ENCODE results near the gene PAX2.
"Not testable (repeated sequence)": the region's sequence is repeated elsewhere in the genome, so short reads cannot be mapped to it uniquely, and the experiment has no call there.

Gene PAX2
- total RNA-seq = 0 to 0.19 (median 0) reads per million in 3 experiments

DNA sequence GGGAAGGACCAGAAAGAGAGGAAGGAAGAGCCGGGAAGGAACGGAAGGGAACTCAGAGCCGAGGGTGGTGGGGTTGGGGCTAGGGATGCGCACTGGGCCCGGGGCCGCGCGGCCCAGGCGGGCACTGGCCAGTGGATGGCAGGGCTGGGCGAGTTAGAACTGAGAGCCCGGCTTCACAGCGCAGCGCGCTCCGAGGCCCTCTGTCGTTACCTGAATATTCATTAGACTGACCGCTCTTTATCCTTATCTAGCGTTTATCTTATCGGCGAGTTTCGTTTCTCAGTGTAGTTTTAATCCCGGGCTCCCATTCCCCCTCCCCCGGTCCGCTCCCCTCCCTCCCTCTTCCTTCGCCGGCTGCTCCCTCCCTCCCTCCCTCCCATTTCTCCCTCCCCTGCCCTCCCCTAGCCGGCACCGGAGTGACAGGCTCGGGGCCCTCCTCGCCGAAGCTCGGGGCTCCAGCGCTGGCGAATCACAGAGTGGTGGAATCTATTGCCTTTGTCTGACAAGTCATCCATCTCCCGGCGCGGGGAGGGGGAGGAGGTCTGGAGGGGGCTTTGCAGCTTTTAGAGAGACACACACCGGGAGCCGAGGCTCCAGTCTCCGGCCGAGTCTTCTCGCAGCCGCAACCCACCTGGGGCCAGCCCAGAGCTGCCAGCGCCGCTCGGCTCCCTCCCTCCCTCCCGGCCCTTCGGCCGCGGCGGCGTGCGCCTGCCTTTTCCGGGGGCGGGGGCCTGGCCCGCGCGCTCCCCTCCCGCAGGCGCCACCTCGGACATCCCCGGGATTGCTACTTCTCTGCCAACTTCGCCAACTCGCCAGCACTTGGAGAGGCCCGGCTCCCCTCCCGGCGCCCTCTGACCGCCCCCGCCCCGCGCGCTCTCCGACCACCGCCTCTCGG is at the start of gene PAX2:
Gene PAX2 (plus strand): TSS at position 596 of the 895 bp plus-strand sequence. CDS start 679 bp downstream, outside the sequence.
- DNase-seq = no peak

DNA sequence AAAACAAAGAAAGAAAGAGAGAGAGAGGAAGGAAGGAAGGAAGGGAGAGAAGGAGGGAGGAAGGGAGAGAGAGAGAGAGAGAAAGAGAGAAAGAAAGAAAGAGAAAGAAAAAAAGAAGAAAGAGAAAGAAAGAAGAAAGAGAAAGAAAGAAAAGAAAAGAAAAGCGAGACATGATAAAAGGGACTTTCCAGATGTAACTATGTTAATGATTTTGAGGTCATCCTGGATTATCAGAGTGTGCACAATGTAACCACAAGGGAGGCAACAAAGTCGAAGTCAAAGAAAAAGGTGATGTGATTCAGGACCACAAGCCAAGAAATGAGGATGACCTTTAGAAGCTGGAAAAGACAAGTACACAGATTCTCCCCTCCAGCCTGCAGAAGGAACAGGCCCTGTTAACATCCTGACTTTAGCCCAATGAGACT is 48.9 kb upstream of the PAX2 start:
- DNase-seq = no peak

DNA sequence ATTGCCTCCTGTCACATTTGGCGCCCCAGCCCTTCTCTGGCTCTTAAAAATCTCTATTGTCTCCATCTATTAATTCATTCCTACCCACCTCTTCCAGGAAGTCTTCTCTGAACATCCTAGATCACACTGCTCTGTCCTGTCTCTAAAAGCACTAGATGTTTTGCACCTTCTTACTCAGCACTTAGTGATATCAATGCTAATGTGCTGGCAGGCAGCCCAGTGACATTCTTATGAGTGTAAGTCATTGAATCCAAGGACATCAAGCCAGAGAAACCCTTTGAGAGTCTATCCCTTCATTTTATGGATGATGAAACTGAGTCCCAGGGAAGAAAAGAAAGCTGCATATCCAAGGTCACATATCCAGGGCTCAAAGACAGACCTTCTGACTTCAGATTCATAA is 48.3 kb upstream of the PAX2 start:
- no peak for DNase-seq

DNA sequence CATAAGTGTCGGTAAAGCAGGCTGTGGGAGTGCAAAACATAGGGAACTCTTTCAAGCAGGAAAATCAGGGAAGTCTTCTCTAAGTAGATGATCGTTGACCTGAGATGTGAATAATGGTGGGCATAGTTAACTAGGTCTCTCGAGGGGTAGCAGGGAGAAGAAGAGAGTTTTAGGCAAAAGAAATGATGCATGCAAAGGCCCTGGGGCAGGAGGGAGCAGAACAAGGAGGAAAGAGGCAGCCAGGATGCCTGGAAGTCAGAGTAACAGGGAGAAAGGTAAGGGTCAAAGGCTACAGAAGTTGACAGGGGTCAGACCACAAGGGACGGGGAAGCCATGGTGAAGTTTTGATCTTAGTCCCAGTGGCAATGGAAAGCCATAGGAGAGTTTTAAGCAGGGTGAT is 47.8 kb upstream of the PAX2 start:
- no peak for DNase-seq

DNA sequence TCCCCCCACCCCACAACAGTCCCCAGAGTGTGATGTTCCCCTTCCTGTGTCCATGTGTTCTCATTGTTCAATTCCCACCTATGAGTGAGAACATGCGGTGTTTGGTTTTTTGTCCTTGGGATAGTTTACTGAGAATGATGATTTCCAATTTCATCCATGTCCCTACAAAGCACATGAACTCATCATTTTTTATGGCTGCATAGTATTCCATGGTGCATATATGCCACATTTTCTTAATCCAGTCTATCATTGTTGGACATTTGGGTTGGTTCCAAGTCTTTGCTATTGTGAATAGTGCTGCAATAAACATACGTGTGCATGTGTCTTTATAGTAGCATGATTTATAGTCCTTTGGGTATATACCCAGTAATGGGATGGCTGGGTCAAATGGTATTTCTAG is 43.7 kb upstream of the PAX2 start:
- DNase-seq = not testable (repeated sequence)

DNA sequence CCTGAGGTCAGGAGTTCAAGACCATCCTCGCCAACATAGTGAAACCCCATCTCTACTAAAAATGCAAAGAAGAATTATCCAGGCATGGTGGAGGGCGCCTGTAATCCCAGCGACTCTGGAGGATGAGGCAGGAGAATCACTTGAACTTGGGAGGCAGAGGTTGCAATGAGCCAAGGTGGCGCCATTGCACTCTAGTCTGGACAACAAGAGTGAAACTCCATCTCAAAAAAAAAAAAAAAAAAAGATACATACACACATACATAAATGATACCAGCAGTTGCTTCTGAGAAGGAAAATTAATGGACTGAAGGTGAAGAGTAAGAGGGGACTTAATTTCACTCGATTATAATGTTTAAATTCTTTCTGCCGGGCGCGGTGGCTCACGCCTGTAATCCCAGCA is 40.2 kb upstream of the PAX2 start:
- DNase-seq = no peak

DNA sequence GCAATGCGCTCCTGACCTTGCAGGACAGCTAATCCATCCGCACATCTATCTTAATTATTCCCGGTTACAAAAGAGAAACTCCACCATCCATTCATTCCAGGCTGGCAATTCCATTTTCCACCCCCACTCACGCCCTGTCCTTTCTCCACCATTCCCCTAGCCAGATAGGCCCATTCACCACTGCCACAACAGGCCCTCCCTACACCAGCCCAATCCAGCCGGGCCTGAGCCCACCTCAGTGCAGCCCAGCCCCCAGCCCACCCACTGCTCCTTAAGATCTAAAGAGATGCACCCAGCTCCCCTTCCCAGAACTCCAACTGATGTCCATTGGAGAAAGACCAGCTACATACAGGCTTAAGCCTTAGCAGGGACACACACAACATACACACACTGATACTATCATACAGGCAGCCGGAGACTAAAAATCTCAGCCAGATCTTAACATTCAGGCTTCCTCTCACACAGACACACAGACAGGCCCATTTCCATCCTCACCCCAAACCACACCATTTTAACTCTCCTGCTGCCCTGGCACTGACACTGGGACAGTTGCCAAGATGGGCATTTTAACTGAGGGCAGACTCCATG is 38.0 kb upstream of the PAX2 start:
- DNase-seq = no peak

DNA sequence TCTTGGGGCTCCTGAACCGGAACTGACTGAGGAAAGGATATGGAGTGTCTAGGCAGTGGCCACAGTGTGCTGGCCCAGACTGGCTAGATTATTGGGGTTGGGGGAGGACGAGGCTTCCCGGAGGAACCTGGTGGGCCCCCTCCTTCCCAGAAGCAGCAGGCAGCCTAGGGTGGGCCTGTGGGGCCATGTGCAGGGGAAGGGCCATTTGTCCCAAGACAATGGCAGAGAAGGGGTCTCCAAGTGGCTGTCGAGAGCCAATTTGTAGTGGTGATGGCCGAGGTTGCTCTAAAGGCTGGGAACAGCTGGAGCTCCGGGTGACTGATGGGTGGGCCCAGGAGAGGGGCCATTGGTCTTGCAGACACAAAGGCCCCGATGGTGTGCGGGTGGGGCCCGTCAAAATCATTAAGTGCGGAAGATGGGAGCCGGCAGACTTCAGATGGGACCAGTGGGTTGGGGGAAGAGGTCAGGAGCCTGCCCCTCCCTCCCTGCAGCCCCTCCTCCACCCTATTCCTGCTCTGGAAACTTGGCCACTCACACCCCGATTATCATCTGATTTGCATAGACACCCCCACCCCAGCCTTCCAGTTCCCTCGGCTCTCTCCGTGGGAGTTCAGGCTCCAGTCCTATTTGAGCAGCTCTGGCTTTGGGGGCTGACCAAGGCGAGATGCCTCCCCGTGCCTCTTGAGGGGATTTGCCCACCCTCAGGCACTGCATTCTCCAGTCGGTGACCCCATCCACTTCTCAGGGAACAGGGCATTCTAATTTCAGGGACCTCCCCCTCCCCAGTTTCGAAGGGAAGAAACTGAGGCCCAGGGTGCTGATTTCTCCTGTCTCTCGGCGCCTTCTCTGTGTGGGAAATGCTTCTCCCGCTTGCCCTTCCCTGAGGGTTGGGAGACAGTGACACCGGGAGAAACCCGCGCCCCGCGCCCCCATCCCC is 36.0 kb upstream of the PAX2 start:
- DNase-seq = no peak

DNA sequence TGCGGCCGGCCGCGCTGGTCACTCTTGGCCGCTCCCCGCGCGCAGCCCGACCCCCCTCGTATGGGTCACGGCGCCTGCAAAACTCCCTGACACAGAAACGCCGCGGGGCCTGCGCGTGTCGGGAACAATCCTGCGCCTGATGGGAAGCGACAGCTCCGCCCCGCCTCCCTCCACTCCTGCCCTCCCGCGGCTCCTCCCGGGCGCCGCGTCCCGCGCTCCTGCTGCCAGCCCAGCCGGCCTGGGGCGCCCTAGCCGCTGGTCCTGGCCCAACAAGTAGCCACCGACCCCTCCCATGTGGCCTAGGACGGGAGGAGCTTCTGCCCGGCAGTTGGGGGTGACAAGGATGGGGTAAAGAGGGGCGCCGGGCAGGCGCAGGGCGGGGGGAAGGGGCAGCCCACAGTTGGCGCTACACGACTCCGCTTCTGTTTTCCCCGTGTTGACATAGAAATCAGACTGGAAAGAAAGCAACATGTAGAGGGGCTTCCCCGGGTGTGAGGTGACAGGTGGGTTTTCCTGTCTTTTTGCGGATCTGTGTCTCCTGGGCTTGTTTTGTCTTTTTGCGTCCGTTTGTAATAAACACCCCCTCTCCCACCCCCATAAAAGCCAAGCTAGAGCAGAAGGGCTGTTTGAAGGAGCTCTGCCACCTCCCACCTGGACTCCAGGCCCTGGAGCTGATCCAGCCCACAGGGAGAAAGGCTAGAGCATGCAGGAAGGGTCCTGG is 35.1 kb upstream of the PAX2 start:
- no peak for DNase-seq

DNA sequence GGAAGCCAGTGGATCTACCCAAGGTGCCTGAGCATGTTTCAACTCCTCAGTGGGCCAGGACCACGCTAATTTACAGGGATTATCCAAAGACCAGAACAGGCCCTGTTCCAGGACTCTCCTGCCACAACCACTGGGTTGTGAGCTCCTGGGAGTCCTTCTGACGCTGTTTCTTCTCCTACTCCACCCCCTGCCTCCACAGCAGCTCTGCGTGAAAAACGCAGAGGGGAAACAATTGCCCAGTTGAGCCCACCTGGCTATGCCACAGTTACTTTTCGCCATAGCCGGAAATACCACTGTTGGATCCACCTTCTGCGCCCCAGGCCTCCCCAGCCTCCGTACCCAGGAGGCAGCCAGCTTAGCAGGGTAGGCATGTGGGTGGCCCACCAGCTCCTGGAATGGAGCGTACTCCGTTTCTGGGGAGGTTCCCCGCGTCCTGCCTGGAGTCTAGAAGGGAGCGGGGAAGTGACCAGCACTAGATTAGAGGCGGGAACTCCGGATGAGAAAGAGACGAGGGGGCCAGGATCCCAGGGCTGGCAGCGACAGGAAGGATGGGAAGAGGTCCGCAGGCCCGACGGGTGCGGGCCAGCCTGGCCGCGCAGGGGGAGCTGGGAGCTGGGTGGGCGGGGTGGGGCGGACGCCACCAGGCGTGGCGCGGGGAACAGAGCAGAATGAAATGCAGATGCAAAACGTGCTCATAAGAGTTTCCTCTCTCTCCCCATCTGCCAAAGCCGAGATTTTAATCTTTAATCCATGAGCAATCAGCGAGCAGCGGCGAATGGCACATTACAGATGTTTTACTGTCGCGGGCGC is 32.1 kb upstream of the PAX2 start:
- DNase-seq = no peak

DNA sequence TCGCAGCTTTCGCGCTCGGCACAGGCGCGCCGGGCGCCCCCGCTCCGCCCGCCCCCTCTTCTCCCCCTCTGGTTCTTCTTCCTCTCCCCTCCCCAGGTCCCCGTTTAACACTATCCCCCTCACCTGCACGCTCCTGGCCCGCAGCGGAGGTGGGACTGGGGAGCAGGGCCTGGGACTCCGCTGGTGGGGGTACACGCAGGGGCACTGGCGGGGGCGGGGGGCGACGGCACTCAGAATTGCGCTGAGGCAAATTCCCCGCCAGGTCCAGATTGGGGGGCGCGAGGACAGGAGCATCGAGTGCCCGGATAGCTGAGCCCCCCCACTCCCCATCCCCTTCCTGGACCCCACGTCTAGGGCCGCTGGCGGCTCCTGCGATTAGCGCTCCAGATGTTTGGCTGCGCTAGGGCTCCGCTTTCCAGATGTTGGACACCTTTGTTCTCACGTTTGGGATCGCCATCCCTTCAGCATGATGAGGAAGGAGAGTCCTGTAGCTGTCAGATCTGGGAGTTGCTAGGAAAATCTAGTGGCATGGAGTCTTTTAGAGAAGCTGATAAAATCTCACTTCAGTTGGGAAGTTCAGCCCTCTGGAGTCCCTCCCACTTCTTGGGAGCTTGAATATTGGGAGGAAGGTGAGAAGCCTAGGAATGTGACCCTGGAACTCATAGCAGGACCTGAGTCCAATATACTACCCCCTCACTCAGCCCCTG is 31.4 kb upstream of the PAX2 start:
- DNase-seq = no peak

DNA sequence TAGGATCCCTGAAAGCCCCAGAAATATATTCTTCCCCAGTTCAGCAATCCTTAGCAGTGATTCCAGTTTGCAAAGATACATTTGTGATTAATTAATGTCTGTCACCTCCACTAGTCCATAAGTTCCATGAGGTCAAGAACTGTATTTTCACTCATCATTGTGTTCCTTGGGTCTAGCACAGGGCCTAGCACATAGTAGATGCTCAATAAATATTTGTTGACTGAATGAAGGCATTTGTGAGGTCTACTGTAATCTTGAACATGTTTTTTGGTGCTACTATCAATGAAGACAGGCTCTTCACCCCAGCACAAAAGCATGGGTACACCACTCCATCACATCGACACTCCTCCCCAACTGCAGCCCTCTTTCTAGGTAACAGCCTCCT is 30.8 kb upstream of the PAX2 start:
- no peak for DNase-seq

DNA sequence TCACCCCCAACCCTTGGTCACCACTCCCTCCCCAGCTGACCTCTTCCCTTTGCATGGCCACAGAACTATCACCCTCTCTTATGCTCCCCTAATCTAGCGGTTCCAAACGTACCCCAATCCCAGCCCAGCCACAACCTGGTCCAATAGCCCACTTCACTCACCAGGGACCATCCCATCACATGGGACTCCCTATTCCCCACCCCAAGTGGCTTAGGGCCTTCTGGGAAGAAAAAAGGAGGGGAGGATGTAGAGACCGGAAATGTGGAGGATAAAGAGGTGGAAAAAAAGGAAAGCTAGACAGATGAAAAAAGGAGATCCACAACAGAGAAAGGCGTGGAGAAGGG is 30.3 kb upstream of the PAX2 start:
- DNase-seq = no peak

DNA sequence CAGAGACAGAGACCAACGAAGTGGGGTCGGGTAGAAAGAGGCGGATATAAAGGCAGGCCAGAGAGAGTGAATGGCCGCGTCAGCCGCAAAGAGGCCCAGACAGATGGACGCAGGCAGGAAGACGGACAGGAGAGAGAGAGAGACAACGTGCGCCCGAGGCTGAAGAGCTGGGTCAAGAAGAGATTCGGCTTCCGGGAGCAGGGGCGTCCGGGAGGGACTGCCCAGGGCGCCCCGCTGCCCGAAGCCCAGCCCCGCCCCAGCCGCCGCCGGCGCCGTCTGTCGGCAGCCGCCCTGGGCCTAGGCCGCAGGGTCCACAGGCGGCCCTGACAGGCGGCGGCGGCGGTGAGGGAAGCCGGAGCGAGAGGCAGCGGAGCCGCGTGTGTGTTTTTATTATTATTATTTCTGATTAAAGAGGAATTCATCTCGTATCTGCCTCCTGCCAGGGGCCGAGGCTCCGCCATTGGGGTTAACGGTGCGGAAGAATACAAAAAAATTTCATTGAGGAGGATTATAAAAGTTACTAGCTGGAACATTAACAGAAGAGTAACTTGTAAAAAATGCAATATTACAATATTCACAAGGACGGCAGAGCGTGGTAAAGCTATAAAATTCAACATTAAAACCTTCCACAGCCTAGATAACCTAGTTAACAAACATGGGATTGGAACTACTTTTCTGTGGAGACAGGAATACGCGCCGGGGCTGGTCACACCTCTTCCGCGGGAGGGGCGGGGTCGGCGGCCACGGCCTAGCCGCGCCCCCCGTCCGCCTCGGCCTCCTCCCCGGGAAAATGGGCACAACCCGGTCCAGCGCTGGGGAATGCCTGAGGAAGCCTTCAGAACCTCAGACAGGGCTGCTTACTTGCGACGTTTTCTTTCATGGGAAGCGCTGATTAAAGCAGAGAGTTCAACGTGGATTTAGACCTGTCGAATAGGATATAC is 29.7 kb upstream of the PAX2 start:
- no peak for DNase-seq

DNA sequence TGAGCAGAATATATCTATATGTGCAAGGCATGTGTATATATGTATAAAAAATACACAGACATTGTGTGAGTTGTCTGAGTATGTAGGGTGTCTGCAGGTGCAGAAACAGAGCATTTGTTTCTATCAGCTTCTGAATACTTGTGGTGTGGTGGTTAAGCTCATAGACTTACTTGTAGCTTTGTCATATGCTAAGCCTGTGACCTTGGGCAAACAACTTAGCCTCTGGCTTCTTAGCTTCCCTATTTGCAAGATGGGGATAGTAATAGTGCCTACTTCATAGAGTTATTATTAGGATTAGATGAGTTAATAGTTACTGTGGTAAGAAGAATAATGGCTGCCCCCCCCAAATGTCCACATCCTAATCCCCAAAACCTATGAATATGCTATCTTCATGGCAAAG is 28.2 kb upstream of the PAX2 start:
- DNase-seq = no peak

DNA sequence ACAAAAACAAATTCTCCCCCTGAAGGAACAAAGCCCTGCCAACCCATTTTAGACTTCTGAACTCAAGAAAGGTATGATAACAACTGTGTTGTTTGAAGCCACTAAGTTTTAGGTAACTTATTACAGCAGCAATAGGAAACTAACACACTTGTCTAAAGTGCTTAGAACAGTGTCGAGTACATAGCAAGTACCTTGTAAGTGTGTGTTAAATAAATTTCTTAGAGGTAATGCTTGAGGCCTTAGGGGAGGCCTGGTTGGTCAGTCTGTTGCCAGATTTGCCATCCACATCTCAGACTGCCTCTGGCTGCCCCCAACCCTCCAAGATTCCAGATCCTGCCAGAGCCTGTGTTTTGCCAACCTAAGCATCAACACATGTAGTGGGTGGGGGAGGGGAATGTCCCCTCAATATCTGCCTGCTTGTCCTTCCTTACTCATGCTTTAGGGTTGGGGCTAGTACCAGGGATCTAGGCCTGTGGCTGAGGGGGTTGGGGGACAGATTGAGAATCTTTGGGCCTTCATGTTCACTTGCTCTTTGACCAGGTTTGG is 27.1 kb upstream of the PAX2 start:
- no peak for DNase-seq

DNA sequence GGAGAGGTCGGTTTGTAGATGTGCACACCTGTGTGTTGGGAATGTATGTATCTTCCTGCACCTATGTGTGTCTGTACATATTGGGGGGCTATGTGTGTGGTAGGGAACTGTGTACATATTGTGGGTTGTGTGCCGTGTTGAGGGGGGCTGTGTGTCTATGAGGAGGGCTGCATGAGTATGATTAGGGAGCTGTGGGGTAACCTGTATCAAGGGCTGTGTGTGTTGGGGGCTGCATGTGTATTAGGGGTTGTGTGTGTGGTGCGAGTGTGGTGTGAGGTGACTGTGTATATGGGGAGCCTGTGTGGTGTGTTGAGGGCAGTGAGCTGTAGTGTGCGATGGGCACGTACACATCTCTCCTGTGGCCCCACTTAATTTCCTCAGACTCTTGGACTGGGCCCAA is 22.2 kb upstream of the PAX2 start:
- no peak for DNase-seq

DNA sequence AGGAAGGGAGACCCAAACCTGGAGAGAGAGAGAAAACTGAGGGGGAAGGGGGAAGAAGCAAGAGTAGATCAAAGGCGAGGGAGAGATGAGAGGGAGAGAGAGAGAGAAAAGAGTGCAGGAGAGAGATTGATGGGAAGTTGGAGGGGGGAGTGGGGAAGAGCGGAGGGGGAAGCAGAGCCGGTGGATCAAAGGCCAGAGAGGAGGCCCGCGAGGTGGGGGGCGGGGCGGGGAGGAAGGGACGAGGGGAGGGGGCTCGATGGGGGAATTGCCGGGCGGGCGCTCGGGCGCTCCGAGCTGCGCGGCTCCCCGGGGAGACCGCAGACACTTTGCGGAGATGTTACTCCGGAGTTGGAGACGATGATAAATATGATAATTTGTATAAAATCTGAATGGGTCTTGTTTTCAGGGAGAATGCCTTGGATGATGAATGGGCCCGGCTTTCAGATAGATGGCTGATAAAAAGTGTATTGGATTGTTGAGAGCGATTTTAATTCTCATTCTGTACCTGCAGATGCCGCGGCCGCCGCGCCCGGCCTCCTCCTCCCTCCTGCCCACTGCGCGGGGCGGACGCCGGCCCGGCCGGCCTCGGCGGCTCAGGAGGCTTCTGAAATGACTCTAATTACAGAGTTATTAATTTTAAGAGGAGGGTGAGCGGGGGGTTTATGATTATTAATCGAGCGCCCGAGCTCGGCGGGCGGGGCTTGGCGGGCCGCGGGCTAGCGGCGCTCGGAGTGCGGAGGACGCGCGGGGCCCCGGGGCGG is 21.4 kb upstream of the PAX2 start:
- DNase-seq = no peak

DNA sequence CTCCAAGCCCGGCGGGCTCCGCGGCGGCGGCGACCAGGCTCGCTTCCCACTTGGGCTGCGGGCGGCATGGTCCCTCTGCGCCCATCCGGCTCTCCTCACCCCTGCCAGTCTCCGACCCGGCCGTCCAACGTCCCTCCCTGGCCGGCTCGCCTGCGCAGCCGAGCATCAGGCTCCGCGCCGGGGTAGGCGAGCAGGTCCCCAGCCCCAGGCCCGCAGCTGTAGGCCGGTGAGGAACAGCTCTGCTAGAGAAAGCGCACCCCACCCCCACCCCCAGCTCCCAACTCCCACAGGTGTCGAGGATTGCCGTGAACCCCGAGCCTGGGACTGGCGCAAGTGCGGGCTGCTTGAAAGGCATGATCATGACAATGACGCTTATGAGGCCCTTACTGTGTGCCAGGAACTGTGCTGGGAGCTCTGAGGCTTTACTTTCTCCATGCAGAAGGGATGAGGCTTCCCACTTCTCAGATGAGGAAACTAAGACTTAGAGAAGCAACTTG is 20.8 kb upstream of the PAX2 start:
- DNase-seq = no peak
